ENCODE data around the gene GFRAL.

Gene GFRAL

GRCh38 chr6:55437141-55437540, 109.9 kb downstream of the GFRAL start:
- no peak for DNase-seq

GRCh38 chr6:55438203-55438602, 110.9 kb downstream of the GFRAL start:
- DNase-seq: no peak

- DNase-seq: no peak
Observed at GRCh38 chr6:55443238-55444134, 116.2 kb downstream of the GFRAL start.

GRCh38 chr6:55445648-55446204, 118.5 kb downstream of the GFRAL start:
- no peak for DNase-seq

- DNase-seq: no peak
Observed at GRCh38 chr6:55447891-55448290, 120.6 kb downstream of the GFRAL start.

- DNase-seq: no peak
Observed at GRCh38 chr6:55448451-55448850, 121.2 kb downstream of the GFRAL start.

- DNase-seq: no peak
Observed at GRCh38 chr6:55449225-55449624, 122.0 kb downstream of the GFRAL start.

- no peak for DNase-seq
Observed at GRCh38 chr6:55450005-55450404, 122.7 kb downstream of the GFRAL start.

Measured in SIG-M5 (cell line).